Lung microvascular endothelial cell (primary cell): Measurements from ENCODE around the gene LHX2. TPM values are rescaled to one million over a fixed set of nuclear protein-coding genes. Genes with fewer than 3 reads are reported as not detected.

Experiments
- DNase-seq, 2 donors: peaks; one replicate each; pipeline versions ENCODE4 v3.0.0 to v3.0.0-alpha.2; 2010; ENCODE audit warnings: low read depth in 2 of 2
- total RNA-seq: library from RNA; depleted of rRNA; stranded (reverse); fragments of >200 nt; gene quantifications from 2 replicates; pipeline ENCODE4 v1.2.1, GENCODE V29; 2014

LHX2 gene
- total RNA-seq, 1 donor from 2014 or later: not detected

- DNase-seq: no peak
Observed at GRCh38 chr9:124054582-124055227, 43.1 kb downstream of the LHX2 start.

- no peak for DNase-seq
Observed at GRCh38 chr9:124060844-124061605, 49.5 kb downstream of the LHX2 start.

- DNase-seq: no peak
Observed at GRCh38 chr9:124062172-124062571, 50.6 kb downstream of the LHX2 start.

- DNase-seq: no peak
Observed at GRCh38 chr9:124066783-124067577, 55.4 kb downstream of the LHX2 start.

GRCh38 chr9:124068251-124068650 lies 56.7 kb downstream of the LHX2 start:
- no peak for DNase-seq

GRCh38 chr9:124074746-124075145 lies 63.2 kb downstream of the LHX2 start:
- no peak for DNase-seq

GRCh38 chr9:124075761-124076160 lies 64.2 kb downstream of the LHX2 start:
- DNase-seq: no peak

GRCh38 chr9:124077915-124078572 lies 66.5 kb downstream of the LHX2 start:
- peak in 1 of 2 donors; percentile 46 for DNase-seq

- DNase-seq: peak; percentile 32 to 53
Observed at GRCh38 chr9:124078641-124079040, 67.1 kb downstream of the LHX2 start.

- peak; percentile 41 to 82 for DNase-seq
Observed at GRCh38 chr9:124079176-124079925, 67.8 kb downstream of the LHX2 start.

- no peak for DNase-seq
Observed at GRCh38 chr9:124082622-124083021, 71.1 kb downstream of the LHX2 start.

Other genes starting within 250 kb of the LHX2 start
- gene DENND1A, start 81.6 kb upstream of the LHX2 start, total RNA-seq: 6.3 and 6.9 TPM in 2 replicates
- 14.6 and 20.6 TPM in 2 replicates for gene NEK6, start 246.2 kb downstream of the LHX2 start, total RNA-seq